ENCODE measurements around the gene TDRD10. TPM values are rescaled to one million over a fixed set of nuclear protein-coding genes. Genes with fewer than 3 reads are reported as not detected.
A peak's percentile ranks its signal among the peaks of the same experiment; 100 is the strongest.

Gene TDRD10
- total and polyA plus RNA-seq, 8 donors: 0.18 to 4.1 (median 1.4) TPM; not detected in 2

- intact Hi-C loops (cut with DNase I; ENCODE audit: low total_unique reads): no loop called here
- Histone ChIP-seq H3K36me3 (peaks cover 43 to 47% (median 46%) of the 10 kb centered on the region in 4 donors), H3K9me3 (no peaks in the 10 kb centered on the region), H3K27me3 (no peaks in the 10 kb centered on the region), H3K4me3 (peak overlapping the region; percentile 63 to 95 (median 92)), H3K4me1 (peaks cover 24 to 70% (median 53%) of the 10 kb centered on the region in 4 donors), H3K27ac (peak overlapping the region in 3 of 5 donors; percentile 92 to 97 (median 97))
- WGBS, 5 donors: 10 to 29% (median 17%) methylated on average over 2 to 4 of the region's 4 CpGs
- DNase-seq: peak in 1 of 2 donors; percentile 46
- TF ChIP-seq EP300 (IDR thresholded peaks at IDR 0.05) (no peak), POLR2AphosphoS5 (IDR thresholded peaks at IDR 0.05) (no peak), POLR2A (IDR thresholded peaks at IDR 0.05) (no peak)
- TF ChIP-seq, protein P1, sequence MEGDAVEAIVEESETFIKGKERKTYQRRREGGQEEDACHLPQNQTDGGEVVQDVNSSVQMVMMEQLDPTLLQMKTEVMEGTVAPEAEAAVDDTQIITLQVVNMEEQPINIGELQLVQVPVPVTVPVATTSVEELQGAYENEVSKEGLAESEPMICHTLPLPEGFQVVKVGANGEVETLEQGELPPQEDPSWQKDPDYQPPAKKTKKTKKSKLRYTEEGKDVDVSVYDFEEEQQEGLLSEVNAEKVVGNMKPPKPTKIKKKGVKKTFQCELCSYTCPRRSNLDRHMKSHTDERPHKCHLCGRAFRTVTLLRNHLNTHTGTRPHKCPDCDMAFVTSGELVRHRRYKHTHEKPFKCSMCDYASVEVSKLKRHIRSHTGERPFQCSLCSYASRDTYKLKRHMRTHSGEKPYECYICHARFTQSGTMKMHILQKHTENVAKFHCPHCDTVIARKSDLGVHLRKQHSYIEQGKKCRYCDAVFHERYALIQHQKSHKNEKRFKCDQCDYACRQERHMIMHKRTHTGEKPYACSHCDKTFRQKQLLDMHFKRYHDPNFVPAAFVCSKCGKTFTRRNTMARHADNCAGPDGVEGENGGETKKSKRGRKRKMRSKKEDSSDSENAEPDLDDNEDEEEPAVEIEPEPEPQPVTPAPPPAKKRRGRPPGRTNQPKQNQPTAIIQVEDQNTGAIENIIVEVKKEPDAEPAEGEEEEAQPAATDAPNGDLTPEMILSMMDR (IDR thresholded peaks at IDR 0.05): no peak
Observed at GRCh38 chr1:154556422-154556821, 54.4 kb downstream of the TDRD10 start.

DNA sequence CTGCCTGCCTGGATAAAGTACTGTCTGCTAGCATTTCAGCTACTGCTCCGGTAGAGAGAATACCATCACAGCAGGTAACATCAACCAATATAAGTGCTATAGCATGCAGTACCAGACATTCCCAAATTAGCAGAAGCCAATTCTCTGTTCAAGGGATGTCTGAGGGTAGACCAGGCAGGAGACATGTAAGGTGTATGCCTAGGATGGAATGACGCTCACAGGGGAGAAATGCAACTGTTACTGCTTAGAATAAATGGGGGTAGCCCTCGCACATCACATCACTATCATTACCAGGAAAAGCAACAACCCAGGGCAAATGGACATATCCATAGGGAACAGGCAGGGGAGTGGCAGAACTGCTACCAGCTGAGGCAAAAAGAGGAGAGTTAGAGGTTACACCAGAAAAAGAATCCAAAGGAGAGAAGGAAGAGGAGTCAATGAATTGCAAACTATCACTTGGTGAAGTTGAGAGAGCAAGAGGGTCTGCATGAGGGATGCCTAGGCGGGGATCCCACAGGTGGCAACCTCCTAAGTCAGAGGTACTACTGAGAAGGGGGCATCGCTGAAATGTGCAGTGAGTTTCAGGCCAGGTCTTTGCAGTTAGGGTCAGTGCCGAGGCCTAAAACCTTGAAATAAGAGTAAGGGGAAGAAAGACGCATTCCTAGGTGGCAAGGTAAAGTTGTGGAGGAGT is 55.4 kb downstream of the TDRD10 start:
- Histone ChIP-seq H3K36me3 (peaks cover 33 to 37% (median 36%) of the 10 kb centered on the region in 4 donors), H3K27ac (peak overlapping the region in 4 of 5 donors; percentile 83 to 97 (median 94)), H3K9me3 (no peaks in the 10 kb centered on the region), H3K4me1 (peaks cover 24 to 69% (median 50%) of the 10 kb centered on the region in 4 donors), H3K4me3 (peak overlapping the region; percentile 63 to 95 (median 92)), H3K27me3 (no peaks in the 10 kb centered on the region)
- 9 to 15% (median 9%) methylated on average over 7 of the region's 7 CpGs for whole genome bisulfite sequencing, 5 donors
- TF ChIP-seq EP300 (IDR thresholded peaks at IDR 0.05): no peak
- TF ChIP-seq POLR2A (IDR thresholded peaks at IDR 0.05): no peak
- TF ChIP-seq POLR2AphosphoS5 (IDR thresholded peaks at IDR 0.05): no peak
- TF ChIP-seq, protein P1 (IDR thresholded peaks at IDR 0.05): no peak
- intact Hi-C loops (cut with DNase I; ENCODE audit: low total_unique reads): no loop called here
- no peak for DNase-seq

DNA sequence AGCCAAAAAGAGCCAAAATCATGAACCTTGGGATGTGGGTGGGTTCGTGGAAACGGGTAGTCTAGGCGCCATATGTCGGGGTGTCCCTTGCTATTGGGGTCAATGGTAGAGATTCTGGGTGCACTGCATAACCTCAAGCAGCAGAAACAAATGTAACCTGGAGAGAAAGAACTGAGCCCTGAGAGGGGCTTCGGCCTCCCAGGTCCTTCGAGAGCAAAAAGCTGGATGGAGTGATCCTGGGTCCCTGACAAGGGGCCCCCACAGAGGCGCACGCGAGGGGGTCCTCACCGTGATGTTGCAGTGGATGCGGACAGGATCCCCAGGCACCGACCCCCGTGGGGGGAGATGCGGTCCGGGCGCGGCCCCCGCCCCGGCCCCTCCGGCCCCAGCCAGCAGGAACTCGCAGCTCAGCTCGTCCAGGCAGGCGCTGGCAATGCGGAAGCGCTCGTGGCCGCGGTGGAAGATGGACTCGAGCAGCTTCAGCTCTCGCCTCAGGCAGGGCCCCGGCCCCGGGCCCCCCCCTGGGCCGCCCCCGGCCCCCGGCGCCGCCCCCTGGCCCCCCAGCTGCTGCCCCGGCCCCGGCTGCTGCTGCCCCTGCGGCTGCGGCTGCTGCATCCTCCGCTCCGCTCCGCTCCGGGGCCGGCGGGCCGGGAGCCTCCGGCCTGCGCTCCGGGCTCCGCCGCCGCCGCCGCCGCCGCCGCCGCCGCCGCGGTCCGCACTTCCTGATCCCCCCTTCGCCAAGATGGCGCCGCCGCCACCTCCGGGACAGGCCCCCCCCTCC is 56.1 kb downstream of the TDRD10 start, which contains the start of gene UBE2Q1:
Gene UBE2Q1, minus strand, starts transcription at position 724 of the 781 bp plus-strand sequence. Its CDS starts 109 bp downstream, at position 615.
- Histone ChIP-seq H3K4me1 (peaks cover 24 to 62% (median 46%) of the 10 kb centered on the region in 4 donors), H3K27me3 (no peaks in the 10 kb centered on the region), H3K4me3 (peak within 1 kb of the TSS; percentile 63 to 95 (median 92)), H3K9me3 (no peaks in the 10 kb centered on the region), H3K36me3 (peaks cover 26 to 30% (median 29%) of the 10 kb centered on the region in 4 donors), H3K27ac (peak within 1 kb of the TSS; percentile 91 to 97 (median 95))
- WGBS, 5 donors: 0 to 2% (median 1%) methylated on average over 16 to 50 of the region's 69 CpGs
- peak; percentile 58 to 77 for DNase-seq
- intact Hi-C loops (cut with DNase I; ENCODE audit: low total_unique reads): no loop called here
- TF ChIP-seq, protein P1 (IDR thresholded peaks at IDR 0.05): no peak
- TF ChIP-seq POLR2A (IDR thresholded peaks at IDR 0.05): no peak
- no peak for TF ChIP-seq POLR2AphosphoS5 (IDR thresholded peaks at IDR 0.05)
- TF ChIP-seq EP300 (IDR thresholded peaks at IDR 0.05): no peak
